Measurements from ENCODE around the gene ESR2. TPM values are rescaled to one million over a fixed set of nuclear protein-coding genes. Genes with fewer than 3 reads are reported as not detected.

ESR2 gene
- total and polyA plus RNA-seq, 4 donors, result 0.01 to 0.28 (median 0.09) TPM

DNA sequence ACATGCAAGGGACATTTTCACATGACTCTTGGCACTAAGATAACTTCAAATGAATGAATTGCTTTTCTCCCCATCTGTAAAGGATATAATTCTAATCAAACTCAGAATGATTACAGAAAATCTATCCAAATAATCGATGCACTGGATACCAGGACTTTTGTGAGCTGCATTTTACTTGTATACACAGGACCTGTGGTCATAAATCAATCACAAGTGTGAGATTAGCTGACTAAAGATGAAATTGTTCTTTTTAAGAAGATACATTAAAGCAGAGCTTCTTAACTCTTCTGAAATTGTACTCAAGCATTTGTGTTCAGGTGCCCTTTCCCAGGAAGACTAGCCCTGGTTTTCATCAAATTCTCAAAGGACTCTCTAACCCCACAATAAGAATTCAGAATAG is 66.3 kb downstream of the ESR2 start:
- no peaks in the 10 kb centered on the region for H3K9me3 ChIP-seq (ENCODE audit: control insufficient read depth in 4 of 4, low read length in 3 of 4)
- no peak overlapping the region for H3K4me3 ChIP-seq (ENCODE audit: low read depth in 1 of 3, low read length in 3 of 3)
- H3K4me1 ChIP-seq (ENCODE audit: control insufficient read depth in 4 of 4, insufficient read depth in 4 of 4, low read length in 3 of 4), result no peaks in the 10 kb centered on the region
- no peaks in the 10 kb centered on the region for H3K27me3 ChIP-seq (ENCODE audit: control insufficient read depth in 4 of 4, insufficient read depth in 4 of 4, low read length in 3 of 4)
- WGBS, result 89% methylated on average over 1 of the region's 1 CpG
- no peak overlapping the region for H3K9ac ChIP-seq (ENCODE audit: low read depth in 1 of 2, low read length in 2 of 2)
- no peak overlapping the region for H3K27ac ChIP-seq (ENCODE audit: low read depth in 1 of 2, low read length in 2 of 2)
- TF ChIP-seq HNF4G (IDR thresholded peaks at IDR 0.05) (no peak), RXRA (IDR thresholded peaks at IDR 0.05) (no peak), GABPA (IDR thresholded peaks at IDR 0.05 in 1 of 2, conservative IDR thresholded peaks at IDR 0.05 in 1 of 2) (no peak), HNF4A (conservative IDR thresholded peaks at IDR 0.05) (no peak), NR2F2 (IDR thresholded peaks at IDR 0.05) (no peak)
- TF ChIP-seq, protein P1, sequence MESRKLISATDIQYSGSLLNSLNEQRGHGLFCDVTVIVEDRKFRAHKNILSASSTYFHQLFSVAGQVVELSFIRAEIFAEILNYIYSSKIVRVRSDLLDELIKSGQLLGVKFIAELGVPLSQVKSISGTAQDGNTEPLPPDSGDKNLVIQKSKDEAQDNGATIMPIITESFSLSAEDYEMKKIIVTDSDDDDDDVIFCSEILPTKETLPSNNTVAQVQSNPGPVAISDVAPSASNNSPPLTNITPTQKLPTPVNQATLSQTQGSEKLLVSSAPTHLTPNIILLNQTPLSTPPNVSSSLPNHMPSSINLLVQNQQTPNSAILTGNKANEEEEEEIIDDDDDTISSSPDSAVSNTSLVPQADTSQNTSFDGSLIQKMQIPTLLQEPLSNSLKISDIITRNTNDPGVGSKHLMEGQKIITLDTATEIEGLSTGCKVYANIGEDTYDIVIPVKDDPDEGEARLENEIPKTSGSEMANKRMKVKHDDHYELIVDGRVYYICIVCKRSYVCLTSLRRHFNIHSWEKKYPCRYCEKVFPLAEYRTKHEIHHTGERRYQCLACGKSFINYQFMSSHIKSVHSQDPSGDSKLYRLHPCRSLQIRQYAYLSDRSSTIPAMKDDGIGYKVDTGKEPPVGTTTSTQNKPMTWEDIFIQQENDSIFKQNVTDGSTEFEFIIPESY (IDR thresholded peaks at IDR 0.05), result no peak
- TF ChIP-seq, protein P2, sequence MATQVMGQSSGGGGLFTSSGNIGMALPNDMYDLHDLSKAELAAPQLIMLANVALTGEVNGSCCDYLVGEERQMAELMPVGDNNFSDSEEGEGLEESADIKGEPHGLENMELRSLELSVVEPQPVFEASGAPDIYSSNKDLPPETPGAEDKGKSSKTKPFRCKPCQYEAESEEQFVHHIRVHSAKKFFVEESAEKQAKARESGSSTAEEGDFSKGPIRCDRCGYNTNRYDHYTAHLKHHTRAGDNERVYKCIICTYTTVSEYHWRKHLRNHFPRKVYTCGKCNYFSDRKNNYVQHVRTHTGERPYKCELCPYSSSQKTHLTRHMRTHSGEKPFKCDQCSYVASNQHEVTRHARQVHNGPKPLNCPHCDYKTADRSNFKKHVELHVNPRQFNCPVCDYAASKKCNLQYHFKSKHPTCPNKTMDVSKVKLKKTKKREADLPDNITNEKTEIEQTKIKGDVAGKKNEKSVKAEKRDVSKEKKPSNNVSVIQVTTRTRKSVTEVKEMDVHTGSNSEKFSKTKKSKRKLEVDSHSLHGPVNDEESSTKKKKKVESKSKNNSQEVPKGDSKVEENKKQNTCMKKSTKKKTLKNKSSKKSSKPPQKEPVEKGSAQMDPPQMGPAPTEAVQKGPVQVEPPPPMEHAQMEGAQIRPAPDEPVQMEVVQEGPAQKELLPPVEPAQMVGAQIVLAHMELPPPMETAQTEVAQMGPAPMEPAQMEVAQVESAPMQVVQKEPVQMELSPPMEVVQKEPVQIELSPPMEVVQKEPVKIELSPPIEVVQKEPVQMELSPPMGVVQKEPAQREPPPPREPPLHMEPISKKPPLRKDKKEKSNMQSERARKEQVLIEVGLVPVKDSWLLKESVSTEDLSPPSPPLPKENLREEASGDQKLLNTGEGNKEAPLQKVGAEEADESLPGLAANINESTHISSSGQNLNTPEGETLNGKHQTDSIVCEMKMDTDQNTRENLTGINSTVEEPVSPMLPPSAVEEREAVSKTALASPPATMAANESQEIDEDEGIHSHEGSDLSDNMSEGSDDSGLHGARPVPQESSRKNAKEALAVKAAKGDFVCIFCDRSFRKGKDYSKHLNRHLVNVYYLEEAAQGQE (IDR thresholded peaks at IDR 0.05), result no peak
- TF ChIP-seq, protein P3, sequence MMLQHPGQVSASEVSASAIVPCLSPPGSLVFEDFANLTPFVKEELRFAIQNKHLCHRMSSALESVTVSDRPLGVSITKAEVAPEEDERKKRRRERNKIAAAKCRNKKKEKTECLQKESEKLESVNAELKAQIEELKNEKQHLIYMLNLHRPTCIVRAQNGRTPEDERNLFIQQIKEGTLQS (IDR thresholded peaks at IDR 0.05), result no peak
- no peak for DNase-seq (ENCODE audit: low spot score)
- H3K36me3 ChIP-seq (ENCODE audit: control insufficient read depth in 4 of 4, insufficient read depth in 3 of 4, low read depth in 1 of 4, low read length in 3 of 4), result peaks cover 17 to 70% (median 55%) of the 10 kb centered on the region in 4 donors

DNA sequence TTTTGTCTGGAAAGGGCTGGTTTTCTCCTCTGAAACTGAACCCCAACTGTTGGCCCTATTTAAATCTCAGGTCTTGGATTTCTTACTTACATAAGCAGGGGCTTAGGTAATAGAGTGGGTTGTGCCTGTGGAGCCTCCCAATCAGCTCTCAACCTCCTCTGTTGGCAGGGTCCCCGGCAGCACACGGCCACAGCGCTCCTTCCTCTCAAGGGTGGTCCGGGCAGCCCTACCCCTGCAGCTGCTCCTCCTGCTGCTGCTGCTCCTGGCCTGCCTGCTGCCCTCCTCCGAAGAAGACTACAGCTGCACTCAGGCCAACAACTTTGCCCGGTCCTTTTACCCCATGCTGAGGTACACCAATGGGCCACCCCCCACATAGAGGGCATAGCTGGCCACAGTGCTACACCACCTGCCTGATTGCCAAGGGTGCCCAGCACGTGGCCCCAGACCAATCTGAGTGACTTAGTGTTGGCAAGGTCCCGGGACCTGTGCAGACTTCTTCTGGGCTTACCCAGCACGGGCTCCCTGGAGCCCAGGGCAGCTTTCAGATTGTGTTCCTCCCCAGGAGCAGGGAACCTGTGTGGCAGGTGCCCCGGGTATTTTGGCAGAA is 68.9 kb downstream of the ESR2 start:
- H3K27me3 ChIP-seq (ENCODE audit: control insufficient read depth in 4 of 4, insufficient read depth in 4 of 4, low read length in 3 of 4), result no peaks in the 10 kb centered on the region
- no peaks in the 10 kb centered on the region for H3K9me3 ChIP-seq (ENCODE audit: control insufficient read depth in 4 of 4, low read length in 3 of 4)
- H3K27ac ChIP-seq (ENCODE audit: low read depth in 1 of 2, low read length in 2 of 2), result no peak overlapping the region
- 94% methylated on average over 10 of the region's 10 CpGs for WGBS
- no peak for DNase-seq (ENCODE audit: low spot score)
- no peak overlapping the region for H3K4me3 ChIP-seq (ENCODE audit: low read depth in 1 of 3, low read length in 3 of 3)
- no peak overlapping the region for H3K9ac ChIP-seq (ENCODE audit: low read depth in 1 of 2, low read length in 2 of 2)
- H3K4me1 ChIP-seq (ENCODE audit: control insufficient read depth in 4 of 4, insufficient read depth in 4 of 4, low read length in 3 of 4), result no peaks in the 10 kb centered on the region
- TF ChIP-seq, protein P2 (IDR thresholded peaks at IDR 0.05), result no peak
- no peak for TF ChIP-seq RAD21 (IDR thresholded peaks at IDR 0.05)
- TF ChIP-seq TAF1 (conservative IDR thresholded peaks at IDR 0.05), result no peak
- no peak for TF ChIP-seq HNF4A (conservative IDR thresholded peaks at IDR 0.05)
- TF ChIP-seq, protein P4, sequence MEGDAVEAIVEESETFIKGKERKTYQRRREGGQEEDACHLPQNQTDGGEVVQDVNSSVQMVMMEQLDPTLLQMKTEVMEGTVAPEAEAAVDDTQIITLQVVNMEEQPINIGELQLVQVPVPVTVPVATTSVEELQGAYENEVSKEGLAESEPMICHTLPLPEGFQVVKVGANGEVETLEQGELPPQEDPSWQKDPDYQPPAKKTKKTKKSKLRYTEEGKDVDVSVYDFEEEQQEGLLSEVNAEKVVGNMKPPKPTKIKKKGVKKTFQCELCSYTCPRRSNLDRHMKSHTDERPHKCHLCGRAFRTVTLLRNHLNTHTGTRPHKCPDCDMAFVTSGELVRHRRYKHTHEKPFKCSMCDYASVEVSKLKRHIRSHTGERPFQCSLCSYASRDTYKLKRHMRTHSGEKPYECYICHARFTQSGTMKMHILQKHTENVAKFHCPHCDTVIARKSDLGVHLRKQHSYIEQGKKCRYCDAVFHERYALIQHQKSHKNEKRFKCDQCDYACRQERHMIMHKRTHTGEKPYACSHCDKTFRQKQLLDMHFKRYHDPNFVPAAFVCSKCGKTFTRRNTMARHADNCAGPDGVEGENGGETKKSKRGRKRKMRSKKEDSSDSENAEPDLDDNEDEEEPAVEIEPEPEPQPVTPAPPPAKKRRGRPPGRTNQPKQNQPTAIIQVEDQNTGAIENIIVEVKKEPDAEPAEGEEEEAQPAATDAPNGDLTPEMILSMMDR (IDR thresholded peaks at IDR 0.05; ENCODE audit: low read depth, low read length, missing input control), result no peak
- TF ChIP-seq FOXA2 (IDR thresholded peaks at IDR 0.05), result no peak
- no peak for TF ChIP-seq YY1 (IDR thresholded peaks at IDR 0.05)
- TF ChIP-seq HNF4G (IDR thresholded peaks at IDR 0.05), result no peak
- TF ChIP-seq, protein P3 (IDR thresholded peaks at IDR 0.05), result no peak
- no peak for TF ChIP-seq NR2F2 (IDR thresholded peaks at IDR 0.05)
- TF ChIP-seq RXRA (IDR thresholded peaks at IDR 0.05), result no peak
- TF ChIP-seq JUND (IDR thresholded peaks at IDR 0.05), result no peak
- no peak for TF ChIP-seq GABPA (IDR thresholded peaks at IDR 0.05 in 1 of 2, conservative IDR thresholded peaks at IDR 0.05 in 1 of 2)
- no peak for TF ChIP-seq FOXA1 (IDR thresholded peaks at IDR 0.05)
- TF ChIP-seq SP1 (IDR thresholded peaks at IDR 0.05), result no peak
- TF ChIP-seq, protein P5, sequence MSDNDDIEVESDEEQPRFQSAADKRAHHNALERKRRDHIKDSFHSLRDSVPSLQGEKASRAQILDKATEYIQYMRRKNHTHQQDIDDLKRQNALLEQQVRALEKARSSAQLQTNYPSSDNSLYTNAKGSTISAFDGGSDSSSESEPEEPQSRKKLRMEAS (IDR thresholded peaks at IDR 0.05), result no peak
- TF ChIP-seq EGR1 (IDR thresholded peaks at IDR 0.05; ENCODE audit: low read depth in 2 of 2), result no peak
- H3K36me3 ChIP-seq (ENCODE audit: control insufficient read depth in 4 of 4, insufficient read depth in 3 of 4, low read depth in 1 of 4, low read length in 3 of 4), result peaks cover 25 to 78% (median 72%) of the 10 kb centered on the region in 4 donors

Measured in liver (tissue), 9 donors.